HG02870 (cell line): ENCODE data around the gene CNGA3.

Experiments used
- ATAC-seq: cut with Tn5 transposase; IDR thresholded peaks from one replicate; pipeline ENCODE4 v1.9.1; 2021; ENCODE audit warnings: mild to moderate bottlenecking, moderate library complexity; ENCODE audit not compliant: unreplicated experiment

The CNGA3 gene

GRCh38 chr2:98438190-98439133 is 92.2 kb downstream of the CNGA3 start:
- peak; percentile 61 for ATAC-seq

GRCh38 chr2:98441706-98442450 is 95.6 kb downstream of the CNGA3 start:
- no peak for ATAC-seq

- ATAC-seq = no peak
Observed at GRCh38 chr2:98442488-98442887, 96.2 kb downstream of the CNGA3 start.

DNA sequence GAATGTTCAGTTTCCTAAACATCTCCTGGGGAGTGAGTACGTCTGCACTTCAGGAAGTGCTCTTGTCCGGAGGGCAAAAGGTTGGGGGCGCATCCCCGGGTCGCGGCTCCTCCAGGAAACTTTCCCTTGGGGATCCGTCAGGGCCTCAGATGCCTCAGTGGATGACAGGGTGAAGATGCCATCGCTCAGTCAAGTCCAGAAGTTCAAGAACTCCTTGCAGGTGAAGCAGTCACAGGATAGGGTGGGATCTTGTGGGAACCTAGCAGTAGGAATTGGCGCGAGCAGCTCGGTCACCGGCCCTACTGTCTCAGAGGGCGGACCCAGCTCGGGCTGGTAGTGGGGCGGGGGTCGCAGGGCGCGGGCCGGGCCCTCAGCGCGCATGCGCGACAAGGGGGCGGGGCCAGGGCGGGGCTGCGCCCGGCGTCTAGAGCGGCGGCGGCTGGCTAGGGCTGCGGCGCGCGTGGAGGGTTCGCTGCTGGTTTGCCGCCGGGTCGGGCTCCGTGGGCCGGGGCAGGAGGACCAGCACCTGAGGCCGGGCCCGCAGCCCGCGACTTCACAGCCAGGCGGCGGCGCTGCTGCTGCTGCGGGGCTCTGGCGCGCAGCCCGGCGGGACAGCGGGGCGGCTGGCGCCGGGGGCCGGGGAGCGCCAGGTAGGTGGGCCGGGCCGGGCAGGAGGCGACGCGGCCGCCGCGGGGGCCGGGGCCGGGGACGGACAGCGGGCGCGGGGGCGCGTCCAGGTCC is 98.3 kb downstream of the CNGA3 start, which contains the start of gene INPP4A:
Gene INPP4A, plus strand, starts transcription at position 423 of the 741 bp plus-strand sequence. CDS start 75,191 bp downstream, outside the sequence.
- peak; percentile 75 for ATAC-seq

DNA sequence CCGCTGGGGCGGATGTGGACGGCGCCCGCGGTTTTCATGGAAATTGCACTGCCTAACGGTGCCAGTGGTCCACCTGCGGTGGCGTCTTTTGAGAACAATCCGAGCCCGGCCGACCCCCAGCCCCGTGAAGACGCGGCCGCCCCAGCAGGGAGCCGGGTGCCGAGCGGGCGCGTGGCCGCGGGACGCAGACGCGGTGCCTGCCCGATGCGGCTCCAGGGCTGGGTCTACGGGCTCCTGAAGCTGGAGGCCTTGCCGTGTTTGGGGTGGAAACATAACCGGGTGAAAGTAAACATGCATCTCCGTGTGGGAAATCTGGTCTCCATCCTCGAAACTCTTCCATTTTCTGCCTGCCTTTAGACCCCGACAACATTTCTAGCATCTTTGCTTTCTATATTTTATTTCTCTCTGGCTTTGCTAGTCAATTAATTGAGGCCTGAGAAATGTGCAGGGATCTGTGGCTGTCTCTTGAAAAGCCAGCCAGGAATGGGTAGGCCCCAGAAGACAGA is 99.0 kb downstream of the CNGA3 start:
- peak; percentile 26 for ATAC-seq

DNA sequence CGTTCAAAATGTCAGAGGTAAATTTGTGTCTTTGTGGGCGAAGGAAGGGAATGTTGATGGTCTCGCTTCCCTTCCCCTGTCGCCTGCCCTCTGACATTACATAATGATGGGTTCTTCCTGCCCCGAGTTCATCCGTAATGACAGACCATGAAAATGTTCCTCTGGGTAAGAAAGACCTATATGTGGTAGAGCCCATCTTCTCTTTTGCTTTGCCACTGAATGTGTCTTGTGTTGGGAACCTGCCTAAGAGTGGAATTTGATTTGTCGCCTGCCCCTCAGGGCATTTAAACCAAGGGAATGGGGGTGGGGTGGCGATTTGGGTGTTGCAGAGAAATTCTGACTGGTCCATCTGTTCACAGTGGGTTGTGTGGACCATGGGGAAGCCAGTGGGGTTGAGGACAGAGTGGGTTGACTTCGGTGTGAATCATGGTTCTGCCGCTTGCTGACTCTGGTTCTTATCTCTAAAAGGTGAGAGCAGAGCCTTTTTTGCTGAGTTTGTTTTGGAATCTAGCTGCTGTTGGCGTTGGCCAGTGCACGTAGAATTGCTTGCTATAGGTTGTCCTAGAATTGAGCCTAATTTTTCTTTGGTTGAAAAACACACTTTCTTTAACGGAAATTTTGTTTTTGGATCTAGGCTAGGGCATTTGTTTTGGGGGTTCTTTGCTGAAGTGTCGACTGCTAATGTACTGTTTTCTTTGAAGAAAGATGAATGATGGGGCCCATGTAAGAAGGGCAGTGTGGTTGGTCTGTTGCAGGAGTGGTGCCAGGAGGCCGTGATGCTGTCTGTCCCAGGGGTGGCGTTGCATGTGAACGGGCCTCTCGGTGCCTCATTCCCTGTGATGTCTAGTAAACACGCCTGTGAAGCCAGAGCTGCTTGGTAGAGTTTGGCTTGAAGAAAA is 99.7 kb downstream of the CNGA3 start:
- ATAC-seq = no peak

GRCh38 chr2:98446850-98447249 is 100.6 kb downstream of the CNGA3 start:
- no peak for ATAC-seq
